Stimulated activated CD4-positive, alpha-beta T cell treated with anti-CD3 and anti-CD28 coated beads, Interleukin-4, amount 100 ng/mL, for 24 hours (primary cell): ENCODE data around the gene HOTAIR.

Source experiments
- DNase-seq: peaks from one replicate; pipeline ENCODE4 v3.0.0-alpha.2; 2020

Gene HOTAIR

DNA sequence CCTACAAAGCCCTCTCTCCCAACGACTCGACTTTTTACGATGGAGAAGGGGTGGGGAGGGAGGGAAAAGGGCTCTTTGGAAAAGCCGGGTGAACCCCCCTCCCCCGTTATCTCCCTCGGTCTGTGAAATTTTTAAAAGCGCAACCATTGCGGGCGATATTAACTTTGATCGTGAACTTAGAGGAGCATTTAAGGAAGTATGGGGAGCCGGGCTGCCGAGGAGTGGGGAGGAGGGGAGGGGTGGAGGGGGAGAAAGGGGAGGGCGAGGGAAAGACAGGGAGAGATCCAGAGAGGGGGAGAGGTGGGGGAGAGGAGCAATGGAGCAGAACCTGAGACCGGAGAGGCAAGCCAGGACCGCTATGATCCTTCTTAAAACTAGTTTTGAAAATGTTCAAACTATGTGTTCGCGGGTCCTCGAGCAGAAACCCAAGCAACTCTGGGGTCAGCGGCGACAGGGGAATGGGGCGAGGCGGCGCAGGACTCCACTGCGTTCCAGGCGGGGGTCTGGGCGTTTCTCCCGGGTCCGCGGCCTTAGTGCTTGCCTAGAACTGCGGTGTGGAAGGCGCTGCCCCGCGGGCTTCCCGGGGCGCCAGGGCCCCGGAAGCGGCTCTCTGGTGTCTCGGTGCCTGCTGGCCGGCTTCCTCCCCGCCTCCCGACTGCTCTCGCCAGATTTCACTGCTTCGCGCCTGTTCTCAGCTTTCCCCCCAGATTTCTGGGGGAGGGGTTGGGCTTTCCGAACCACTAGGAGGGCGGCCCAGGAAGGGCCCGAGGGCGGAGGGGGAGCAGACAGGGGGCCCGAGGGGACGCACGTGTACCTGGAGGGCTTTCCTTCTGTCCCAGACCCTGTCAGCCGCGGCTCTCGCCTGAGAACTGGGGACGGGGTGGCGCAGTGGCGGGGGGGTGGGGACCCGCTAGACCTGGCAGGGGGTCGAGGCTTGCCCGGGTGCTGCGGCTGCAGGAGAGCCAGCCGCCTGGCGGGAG is at the start of gene HOTAIR:
TSS of gene HOTAIR (minus strand) at position 871 of the 980 bp plus-strand sequence.
- DNase-seq, result no peak

DNA sequence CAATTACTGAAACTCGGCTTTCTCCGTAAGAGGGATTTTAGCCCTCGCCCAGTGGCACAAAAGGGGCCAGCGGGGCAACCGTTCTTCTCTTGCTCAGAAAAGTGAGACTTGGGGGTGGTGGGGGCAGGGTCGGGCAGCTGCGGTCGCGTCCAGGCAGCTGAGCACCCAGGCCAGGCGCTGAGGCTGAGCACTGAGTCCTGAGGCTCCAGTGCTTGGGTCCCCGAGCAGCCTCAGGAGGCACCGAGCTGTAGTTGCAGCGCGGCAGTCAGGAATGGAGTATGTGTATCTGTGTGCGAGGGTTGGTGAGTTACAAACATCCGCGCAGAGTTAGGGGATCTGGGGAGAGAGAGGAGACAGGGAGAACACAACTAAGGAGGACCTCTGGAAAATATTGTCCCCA is 49.4 kb upstream of the HOTAIR start:
- no peak for DNase-seq

DNA sequence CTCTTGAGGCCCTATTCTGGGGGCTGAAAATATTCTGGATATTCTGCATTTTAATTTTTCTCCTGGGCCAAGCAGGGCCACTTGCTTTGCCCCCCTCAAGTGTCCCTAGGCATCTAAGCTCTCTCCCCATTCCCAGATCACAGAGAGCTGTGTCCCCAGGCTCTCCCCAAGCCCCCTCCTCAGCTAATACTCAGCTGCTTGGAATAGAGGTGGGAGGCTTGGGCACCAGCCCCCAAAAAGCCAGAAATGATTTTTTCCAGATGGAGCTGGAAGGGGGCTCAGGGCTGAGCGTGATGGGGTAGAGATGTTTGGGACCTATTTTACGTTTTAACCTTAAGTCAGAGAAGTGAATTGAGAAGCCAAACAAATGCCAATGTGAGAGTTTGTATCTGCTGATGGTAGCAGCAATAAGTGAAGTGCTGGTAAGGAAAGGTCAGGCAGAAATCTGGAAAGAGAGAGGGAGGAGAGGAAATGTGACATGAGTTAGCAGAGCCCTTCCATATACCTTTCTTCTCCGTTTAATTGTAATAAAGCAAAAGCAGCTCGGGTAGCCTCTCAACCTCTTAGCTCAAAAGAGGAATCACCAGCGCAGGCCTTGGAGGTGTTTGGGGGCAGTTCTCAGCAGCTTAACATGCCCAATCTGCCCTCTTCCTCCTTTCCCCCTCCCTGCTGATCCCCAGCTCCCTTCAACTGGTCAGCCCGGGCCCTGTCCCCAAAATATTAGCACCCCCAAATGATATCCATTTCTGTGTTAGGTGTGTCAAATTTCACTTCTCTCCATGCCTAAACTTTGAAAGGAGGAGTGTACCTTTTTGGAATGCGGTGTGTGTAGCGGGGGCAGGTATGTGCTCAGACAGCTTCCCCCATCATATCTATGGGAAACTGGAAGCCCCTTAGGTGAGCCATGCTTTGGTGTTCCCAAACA is 48.5 kb upstream of the HOTAIR start:
- no peak for DNase-seq

DNA sequence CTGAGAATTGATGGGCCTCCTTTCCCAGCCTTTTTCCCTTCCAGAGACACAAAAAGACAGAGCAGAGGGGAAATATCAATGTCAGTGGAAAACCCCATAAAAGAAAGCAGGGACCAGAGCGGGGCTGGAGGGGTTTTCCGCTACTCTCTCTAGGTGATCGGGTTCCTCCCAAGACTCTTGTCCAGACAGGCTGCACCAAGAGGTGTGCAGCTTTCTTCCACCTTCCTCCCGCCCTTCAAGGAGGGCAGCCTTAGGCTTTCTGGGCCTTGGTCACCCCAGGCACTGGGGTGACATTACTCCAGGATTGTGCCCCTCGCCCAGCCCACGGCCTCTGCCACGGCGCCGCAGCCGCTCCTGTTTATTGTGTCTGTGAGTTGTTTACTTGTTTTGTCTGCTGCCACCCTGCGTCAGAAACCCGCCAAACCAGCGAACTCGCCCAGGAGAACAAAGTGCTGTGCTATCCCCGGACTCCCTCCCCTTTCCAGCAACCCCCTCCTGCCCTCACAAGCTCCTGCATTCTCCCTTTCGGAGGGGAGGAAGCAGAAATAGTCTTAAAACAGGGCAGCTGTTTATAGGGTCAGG is 46.8 kb upstream of the HOTAIR start:
- no peak for DNase-seq

DNA sequence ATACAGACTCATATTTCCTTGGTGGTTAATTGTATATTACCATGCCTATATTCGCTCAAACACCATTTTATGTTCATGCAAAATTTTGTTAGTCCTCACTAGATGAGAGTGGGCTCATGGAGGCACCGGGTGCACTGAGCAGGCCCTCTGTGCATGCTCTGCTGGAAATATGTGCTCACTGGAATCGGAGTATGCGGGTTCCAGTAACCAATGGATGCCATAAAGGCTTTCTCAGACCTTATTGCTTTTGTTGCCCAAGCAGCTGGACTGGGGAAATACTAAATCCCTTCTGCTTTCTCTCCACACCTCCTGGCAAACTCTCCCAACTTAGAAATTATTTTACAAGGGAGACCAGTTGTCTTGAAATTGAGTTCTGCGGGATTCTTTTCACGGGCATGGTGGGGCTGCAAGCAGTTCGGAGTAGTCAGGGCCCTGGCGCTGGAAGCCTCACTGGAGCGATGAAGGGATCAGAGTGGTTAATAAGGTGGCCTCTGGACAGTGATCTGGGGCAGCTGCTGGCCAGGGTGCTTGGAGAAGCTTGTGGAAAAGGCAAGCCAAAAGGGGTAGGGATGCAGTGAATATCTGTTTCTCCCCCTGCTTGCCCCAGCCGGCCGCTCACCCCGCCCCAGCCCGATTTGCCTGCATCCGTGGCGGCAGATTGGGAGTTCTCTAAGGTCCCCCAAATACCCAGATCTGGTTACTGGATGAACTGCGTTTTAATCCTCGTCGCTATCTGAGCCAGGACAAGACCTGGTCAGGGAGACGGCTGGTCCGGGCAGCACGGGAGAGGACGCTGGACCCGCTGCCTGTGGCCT is 46.0 kb upstream of the HOTAIR start:
- DNase-seq, result no peak

DNA sequence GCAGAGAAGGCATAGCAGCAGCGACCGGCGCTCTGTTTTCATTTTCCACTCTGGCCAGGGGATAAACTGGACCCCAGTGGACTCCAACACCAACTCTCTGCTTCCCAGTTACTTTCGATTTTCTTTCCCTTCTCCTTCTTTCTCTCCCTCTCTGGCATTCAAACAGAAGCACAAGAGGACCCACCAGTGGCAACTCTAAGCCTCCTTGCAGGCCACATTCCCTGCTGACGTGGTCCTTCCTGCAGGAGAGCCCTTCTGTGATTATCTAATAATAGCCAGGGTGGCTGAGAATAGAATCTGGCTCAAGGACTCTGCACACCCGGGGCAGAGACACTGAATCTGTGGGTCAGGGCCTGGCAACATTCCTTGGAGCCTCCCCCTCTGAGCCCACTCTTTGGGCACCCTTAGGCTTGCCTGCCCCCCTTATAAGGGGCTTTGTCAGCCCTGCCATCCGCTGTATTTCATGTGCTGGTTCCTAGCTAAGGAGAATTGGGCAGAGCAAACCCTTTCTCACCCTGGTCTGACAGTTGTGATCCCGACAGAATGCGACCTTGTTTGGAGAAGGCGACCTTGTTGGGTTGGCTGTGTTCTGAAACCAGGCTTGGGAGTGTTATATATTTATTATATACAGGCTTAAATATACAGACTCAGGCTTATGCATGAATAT is 45.3 kb upstream of the HOTAIR start:
- no peak for DNase-seq

DNA sequence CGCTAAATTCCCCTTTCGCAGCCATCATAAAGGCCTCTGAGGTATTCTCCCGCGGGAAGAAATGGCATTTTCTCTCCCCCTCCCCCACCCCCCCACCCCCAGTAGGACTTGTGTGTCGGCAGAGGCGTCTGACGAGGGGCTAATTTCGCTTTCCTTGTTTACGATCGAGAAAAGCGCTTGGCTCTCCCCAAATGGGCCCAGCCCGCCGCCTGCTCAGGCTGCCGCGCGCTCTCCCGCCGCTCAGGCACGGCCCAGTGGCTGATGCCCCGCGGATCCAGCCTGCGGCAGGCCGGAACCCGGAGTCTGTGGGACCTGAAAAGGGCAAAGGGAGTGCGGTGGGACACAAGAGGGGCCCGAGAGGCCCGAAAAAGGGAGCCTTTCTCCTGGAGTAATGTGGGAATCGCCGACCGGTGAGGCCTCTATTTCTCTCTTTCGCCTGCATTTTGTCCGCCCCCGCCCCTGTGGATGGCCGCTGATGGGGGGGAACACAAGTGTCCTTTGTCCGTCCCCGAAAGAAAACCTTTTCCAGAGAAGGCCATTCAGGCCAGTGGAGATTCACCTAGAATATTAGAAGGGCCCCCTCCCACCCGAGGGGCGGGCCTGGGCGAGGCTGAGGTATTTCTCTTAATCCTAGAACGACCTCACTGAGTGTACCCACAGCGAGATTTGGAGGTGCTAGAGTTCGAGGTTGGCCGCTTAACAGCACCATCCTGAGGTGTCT is 44.5 kb upstream of the HOTAIR start:
- DNase-seq, result no peak

DNA sequence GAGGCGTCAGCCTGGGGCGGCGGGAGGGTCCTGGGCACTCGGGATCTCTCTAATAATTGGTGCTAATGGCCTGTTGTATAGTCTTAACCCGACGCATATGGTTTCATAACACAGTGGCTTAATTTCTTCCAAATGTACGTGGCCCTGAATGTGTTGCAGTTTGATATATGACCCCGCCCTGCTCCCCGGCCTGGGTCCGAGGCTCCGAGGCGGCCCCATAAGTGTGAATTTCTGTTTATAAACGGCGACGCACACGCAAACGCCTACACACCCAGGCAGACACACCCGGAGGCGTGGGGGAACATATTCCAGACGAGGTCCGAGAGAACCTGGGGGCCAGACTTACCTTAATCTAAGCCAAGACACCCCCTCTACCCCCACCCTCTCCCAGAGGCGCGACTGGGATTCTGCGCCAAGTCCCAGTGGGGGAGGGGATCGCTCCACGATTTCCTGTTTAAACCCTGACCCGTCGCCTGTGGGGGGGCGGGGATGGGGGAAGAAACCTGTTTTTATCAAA is 43.8 kb upstream of the HOTAIR start:
- no peak for DNase-seq

DNA sequence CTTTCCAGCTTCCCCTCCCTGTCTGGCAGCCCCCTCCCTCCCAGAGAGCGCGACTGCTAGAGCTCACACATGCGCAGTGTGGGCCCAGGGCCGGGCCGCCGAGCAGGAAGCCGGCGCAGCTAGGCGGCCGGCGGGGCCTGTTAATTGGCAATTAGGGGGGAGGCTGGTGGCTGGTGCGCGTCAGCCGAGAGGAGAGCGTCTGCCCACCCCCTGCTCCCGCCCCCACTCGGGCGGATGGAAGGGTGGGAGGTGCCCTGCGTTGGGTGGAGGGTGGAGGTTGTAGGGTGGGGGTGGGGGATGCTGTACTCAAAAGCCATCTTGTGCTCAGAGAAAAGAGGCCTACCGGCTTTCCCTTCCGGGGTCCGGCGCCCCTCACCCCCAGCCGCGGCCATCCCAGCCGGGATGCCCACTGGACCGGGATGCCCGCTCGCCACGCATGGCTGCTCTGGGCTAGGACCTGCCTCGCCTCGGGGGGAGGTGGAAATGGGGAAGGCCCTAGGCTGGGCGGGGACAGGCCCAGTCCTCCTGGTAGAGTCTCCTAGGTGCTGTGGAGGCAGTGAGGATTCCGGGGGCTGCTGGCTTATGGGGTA is 43.2 kb upstream of the HOTAIR start:
- peak; percentile 67 for DNase-seq

DNA sequence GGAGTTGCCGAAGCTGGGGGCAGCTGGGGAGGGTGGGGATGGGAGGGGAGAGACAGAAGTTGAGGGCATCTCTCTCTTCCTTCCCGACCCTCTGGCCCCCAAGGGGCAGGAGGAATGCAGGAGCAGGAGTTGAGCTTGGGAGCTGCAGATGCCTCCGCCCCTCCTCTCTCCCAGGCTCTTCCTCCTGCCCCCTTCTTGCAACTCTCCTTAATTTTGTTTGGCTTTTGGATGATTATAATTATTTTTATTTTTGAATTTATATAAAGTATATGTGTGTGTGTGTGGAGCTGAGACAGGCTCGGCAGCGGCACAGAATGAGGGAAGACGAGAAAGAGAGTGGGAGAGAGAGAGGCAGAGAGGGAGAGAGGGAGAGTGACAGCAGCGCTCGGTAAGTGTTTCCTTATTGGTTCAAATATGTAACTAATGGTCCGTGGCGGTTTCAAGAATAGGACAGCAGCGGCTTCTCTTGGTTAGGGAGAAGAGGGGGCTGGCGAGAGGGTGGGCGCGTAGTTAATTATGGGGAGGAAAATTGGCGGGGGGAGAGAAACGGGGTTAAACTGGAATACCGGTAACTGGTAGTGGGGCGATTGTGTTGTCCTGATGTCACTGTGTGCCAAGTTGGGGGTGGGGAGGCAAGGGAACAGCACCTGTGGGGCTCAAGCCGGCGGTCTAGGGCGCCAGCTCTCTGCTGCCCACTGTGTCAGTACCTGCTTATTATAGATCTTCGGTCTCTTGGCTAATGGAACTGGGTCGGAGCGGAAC is 42.5 kb upstream of the HOTAIR start:
- no peak for DNase-seq

DNA sequence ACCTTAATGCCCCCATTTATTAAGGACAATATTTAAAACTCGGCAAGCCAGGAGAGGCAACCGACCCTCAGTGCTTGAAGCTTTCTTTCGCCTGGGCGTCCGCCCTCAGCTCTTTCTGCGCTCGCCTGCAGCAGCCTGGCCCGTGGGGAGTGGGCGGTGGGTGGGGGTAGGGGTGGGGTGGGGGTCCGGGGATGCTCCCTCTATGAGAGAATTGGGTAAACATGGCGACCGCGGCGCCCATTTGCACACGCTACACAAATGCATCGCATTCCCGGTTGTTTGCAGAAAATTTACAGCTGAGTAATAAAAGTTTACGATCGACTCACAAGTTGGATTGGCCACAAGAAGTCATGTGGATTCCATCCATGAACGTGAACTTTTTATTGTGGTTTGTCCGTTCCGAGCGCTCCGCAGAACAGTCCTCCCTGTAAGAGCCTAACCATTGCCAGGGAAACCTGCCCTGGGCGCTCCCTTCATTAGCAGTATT is 41.8 kb upstream of the HOTAIR start:
- no peak for DNase-seq

DNA sequence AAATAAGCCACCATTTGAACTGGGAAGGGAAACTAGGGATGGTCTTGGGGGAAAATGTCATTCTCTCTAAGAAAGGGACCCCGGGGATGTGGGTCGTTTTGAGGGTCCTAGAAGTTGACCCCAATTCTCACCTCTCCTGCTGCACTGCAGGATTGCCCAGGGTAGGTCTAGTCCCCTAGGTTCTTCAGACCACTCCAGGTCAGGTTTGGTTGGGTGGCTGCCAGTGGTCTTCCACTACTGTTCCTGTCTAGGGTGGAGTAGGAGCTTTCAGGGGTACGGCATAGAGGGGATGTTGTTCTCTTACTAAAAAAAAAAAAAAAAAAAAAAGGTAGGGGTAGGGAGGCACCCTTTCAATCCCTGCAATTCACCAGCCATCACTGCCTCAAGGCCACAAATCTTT is 41.3 kb upstream of the HOTAIR start:
- DNase-seq, result no peak

DNA sequence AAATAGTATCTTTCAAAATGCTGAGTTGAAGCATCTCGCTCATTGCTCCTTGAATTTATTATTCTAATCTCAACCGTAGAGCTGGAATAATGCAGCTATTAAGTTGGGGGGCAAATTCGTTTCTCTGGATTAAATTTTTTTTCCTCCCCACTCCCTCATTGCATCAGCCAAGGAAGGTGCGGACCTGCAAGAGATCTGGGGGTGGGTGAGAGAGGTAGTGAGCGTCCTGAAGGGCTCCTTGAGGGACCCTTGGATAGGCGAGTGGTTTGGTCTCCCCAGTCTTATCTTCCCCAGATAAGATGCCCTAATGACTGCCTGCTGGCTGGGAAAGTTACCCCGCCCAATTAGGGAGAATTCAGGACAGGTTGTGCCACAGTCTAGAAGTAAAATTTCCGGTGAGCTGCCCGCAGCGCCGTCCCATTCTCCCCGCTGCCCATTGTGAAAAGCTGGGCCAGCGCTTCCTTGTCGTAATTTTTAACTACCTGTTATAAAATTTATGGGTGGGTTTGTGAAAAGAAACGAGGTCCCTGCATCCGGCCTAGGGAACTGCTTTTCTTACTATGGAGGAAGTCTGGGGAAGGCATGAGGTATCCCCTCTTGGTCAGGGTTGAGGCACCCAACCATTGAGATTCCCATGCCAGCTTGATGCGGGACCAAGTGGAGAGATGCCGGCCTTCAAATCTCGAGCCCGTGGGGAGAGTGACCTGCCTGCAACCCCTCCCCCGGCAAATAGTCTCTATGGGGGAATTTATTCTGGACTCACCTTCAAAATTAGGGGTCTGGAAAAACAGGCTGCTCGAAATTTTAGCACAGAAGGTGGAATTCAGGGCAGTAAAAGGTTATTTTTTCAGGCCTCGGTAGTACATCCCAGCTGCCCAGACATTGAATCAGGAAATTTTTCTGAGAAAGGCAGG is 40.5 kb upstream of the HOTAIR start:
- no peak for DNase-seq

DNA sequence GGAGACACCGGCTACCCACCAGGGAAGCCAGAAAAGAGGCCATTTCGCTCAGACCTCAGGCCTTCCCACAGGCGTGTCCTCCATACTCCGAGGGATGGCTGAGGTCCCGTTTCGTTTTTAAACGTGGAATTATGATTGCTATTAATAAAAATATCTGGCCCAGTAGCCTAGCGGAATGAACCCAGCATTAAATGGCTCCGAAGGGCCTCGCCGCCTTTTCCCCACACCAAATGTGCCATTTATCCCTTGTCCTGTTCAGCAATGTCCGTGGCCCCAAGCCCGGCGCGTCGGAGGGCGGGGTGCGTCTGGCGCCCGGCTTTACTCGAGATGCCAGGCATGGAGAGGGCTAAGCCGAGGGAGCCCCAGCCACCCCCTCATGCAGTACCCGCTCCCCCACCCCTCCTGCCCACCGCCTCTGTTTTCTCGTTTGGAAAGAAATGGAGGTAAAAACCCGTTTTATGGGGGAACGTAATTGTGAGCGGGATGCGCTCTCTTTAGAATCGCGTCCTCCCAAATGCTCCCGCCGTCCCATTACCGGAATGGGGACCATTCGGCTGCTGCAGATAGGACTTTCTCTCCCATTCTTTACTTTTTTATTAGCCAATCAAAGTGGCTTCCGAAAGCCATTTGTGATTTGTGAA is 39.7 kb upstream of the HOTAIR start:
- DNase-seq, result no peak

DNA sequence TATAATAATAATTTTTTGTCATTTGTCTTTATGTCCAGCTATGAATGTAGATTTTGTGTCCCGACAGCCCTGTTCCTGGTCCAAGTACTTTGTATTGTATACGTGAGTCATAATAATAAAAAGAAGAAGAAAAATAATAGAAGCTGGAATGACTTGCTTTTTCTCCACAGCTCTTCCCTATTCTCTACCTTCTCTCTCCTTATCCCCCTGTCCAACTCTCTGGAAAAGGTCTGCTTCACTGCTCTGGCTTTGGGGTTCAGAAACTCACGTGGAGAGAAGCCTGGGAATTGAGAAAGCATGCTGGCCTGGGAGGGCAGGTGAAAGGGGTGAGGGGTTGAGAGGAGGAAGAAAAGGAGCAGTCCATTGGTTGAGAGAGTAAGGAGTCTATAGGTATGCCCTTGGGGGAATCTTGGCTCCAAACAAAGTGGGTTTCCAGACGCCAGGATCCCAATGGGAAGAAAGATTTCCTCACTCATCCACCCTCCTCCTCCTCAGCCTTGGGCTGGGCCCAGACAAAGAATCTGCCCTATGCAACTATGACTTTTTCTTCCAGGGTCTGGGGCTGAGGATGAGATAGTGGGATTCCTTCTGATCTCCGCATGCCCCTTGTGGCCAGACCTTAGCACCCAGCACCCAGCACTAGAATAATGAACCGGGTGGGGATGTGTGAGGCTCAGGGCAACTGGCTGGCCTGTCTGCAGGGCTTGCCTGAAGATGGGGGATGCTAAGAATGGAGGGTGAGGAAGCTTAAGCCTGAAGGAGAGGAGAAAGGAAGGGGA is 38.1 kb upstream of the HOTAIR start:
- DNase-seq, result no peak

DNA sequence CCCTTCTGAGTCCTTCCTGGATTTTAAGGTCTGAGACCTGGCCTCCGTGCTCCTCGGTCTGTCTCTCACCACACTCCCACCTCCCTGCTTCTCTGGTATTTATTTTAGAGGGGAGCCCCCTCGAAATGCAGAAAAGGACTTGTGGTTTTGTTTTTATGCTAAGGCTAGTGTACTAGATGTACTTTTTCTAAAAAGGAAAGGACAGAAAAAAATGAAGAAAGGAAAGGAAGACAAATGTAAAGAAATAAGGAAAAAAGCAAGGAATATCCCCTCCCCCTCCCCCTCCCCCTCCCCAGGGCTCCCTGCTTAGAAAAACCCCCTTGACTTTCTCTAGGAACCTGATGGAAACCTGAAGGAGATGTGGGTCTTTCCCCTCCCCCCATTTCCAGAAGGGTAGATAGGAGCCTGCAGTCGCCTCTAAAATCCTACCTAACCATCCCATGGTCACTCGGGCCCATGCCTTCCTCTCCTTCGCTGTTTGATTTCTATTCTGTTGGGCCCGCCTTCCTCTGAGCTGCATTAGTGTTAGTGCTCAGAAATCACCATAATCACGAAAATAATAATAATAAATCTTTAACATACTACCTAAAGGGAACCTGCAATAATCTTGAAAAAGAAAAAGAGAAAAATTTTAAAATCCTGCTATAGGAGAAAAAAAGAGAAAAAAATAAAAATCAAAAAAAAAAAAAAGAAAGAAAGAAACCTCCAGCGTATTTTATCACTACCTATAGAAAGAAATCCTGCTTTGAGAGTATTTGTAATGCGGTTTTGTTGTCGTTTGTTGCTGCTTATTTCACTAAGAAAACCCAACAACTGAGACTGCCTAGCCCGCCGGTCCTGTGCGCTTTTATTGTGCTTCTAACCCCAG is 37.1 kb upstream of the HOTAIR start:
- no peak for DNase-seq
